Astrocyte of the spinal cord (primary cell): ENCODE measurements around the gene CD274.

ENCODE experiments used
- DNase-seq: peaks from one replicate; pipeline ENCODE4 v3.0.0; 2011; ENCODE audit warnings: low read depth, low spot score
- H3K4me3 ChIP-seq: 2 replicates; pipeline ENCODE4 v1.5.1; 2011; ENCODE audit warnings: low read depth, mild to moderate bottlenecking, low read length, moderate library complexity
- in situ Hi-C: cut with HindIII; loops from 2 replicates; pipeline ENCODE4 v1.10.0; 2017; ENCODE audit warnings: low sequenced_read_pairs
- TF ChIP-seq, protein P1 (sequence below): IDR thresholded peaks from 2 replicates; pipeline ENCODE4 v1.5.1; 2012; ENCODE audit warnings: low read depth, mild to moderate bottlenecking, low read length, inconsistent platforms

Gene CD274

DNA sequence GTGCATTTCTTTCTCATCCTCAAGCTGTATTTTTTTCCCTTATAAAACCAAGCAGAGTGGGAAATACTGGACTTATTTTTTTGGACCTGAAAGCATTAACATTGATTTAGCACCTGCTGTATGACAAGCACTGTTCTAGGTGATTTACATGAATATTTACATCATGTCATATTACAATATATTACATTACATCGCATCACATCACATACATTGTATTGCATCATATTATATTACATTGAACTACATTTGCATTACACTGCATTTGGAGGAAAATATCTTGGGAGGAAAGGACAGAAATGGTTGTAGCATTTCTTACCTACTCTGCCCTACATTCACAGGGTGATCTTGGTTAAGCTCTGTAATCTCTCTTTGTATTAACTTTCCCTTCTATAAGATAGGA lies 48.8 kb downstream of the CD274 start:
- H3K4me3 ChIP-seq, result no peak overlapping the region
- DNase-seq, result no peak
- in situ Hi-C loops, result no loop called here
- TF ChIP-seq, protein P1, sequence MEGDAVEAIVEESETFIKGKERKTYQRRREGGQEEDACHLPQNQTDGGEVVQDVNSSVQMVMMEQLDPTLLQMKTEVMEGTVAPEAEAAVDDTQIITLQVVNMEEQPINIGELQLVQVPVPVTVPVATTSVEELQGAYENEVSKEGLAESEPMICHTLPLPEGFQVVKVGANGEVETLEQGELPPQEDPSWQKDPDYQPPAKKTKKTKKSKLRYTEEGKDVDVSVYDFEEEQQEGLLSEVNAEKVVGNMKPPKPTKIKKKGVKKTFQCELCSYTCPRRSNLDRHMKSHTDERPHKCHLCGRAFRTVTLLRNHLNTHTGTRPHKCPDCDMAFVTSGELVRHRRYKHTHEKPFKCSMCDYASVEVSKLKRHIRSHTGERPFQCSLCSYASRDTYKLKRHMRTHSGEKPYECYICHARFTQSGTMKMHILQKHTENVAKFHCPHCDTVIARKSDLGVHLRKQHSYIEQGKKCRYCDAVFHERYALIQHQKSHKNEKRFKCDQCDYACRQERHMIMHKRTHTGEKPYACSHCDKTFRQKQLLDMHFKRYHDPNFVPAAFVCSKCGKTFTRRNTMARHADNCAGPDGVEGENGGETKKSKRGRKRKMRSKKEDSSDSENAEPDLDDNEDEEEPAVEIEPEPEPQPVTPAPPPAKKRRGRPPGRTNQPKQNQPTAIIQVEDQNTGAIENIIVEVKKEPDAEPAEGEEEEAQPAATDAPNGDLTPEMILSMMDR, result no peak

DNA sequence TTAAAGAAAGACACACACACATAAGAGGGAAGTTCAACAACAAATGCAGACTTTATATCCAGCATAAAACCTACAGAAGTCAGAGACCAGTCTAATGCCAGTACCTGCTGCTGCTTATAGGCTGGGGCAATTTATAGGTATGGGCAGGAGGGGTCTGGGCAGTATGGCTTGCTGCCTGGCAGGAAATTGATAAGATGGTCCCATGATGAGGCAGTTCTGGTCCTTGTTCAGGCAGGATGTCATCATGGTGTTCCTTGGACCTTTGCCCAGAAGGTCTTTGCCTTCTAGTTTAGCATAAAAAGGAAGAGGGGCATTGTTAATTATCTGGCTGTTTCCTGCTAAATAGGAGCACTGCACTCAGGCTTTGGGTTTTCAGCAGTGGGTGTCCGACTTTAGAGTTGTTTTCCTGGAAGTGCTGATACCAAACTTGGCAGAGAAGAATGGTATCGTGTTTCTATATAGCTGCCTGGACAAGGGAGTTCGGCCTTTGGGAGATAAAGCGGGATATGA lies 49.6 kb downstream of the CD274 start:
- TF ChIP-seq, protein P1, result no peak
- in situ Hi-C loops, result no loop called here
- DNase-seq, result peak; percentile 73
- no peak overlapping the region for H3K4me3 ChIP-seq

DNA sequence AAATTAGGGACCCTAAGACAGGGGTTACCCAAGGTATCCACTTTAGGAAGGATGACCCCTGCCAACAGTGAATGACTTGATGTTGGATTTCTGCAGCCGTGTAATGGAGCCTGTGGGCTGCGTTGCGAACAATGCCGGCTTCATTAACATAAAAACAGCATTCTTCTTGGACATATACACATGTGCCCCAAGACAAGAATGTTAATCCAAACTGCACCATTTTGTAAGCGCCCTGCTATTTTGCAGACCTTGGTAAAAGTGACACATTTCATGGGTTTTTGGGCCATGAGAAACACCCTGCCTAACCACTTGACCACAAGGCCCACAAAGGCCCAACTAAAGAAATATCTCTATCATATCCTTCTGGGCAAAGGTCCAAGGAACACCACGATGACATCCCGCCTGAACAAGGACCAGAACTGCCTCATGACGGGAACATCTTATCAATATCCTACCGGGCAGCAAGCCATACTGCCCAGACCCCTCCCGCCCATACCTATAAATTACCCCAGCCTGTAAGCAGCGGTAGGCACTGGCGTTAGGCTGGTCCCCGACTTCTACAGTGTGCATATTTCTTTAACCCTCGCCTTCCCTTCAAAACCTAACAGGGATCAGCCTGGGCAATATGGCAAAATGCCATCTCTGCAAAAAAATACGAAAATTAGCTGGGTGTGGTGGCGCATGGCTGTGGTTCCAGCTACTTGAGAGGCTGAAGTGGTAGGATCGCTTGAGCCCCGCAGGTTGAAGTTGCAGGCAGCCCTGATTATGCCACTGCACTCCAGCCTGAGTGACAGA lies 50.3 kb downstream of the CD274 start:
- DNase-seq, result peak; percentile 93
- in situ Hi-C loops, result no loop called here
- TF ChIP-seq, protein P1, result no peak
- no peak overlapping the region for H3K4me3 ChIP-seq

DNA sequence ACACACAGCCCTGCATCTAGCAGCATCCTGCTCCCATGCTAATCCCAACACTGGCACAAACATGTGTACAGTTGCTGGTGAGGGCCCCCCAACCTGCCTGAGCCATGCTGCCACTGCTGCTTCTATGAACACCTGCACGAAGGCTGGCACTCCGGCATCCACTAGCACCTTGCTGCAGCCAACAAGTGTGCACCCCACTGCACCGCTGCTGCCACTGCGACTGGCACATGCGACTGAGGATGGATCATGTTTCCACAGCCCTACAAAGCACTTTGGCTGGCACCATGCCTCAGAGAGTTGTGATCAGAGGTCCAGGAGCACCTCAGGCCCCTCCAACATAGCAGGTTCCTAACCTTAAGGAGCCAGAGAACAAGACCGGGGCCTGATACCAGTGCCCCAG lies 52.2 kb downstream of the CD274 start:
- H3K4me3 ChIP-seq, result no peak overlapping the region
- in situ Hi-C loops, result no loop called here
- DNase-seq, result no peak
- TF ChIP-seq, protein P1, result no peak

DNA sequence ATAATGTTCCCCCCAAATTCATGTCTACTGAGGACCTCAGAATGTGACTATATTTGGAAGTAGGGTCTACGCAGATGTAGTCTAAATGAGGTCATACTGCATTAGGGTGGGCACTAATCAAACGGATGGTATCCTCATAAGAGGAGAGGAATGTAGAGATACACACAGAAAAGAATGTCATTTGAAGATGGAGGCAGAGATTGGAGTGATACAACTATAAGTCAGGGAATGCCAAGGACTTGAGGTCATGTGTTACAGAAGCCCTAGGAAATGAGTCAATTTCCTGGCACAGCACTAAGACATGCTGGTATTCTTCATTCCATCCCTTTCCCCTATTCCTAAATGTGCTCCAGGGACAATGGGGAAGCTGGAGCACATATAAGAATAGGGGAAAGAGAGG lies 59.2 kb downstream of the CD274 start:
- TF ChIP-seq, protein P1, result no peak
- no peak overlapping the region for H3K4me3 ChIP-seq
- DNase-seq, result peak; percentile 93
- in situ Hi-C loops, result no loop called here

DNA sequence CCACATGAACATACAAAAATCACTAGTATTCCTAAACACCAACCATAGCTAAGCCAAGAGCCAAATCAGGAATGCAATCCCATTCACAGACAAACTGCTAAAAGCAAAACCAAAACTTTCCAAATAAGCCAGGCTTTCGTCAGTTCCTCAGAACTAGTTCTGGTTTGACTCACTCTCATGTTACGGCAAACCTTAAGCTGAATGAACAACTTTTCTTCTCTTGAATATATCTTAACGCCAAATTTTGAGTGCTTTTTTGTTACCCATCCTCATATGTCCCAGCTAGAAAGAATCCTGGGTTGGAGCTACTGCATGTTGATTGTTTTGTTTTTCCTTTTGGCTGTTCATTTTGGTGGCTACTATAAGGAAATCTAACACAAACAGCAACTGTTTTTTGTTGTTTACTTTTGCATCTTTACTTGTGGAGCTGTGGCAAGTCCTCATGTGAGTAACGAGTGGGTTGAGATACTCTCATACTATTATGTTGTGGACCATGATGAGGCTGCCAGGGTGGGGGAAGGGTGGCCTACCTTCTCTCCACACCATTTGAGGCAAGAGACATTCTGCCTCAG lies 60.1 kb downstream of the CD274 start, which contains the start of gene PDCD1LG2:
Gene PDCD1LG2 (plus strand): TSS at position 172 of the 572 bp plus-strand sequence. CDS start 12,016 bp downstream, outside the sequence.
- peak within 1 kb of the TSS; percentile 25 for H3K4me3 ChIP-seq
- peak; percentile 81 for DNase-seq
- in situ Hi-C loops, result no loop called here
- TF ChIP-seq, protein P1, result no peak
